AG04449 (cell line): ENCODE data around the gene HIVEP3.

Experiments used
- CTCF ChIA-PET: fragments of 350-600 bp; formaldehyde crosslinking; extraction: SDS; loops from one replicate; lab custom pipeline; 2021; ENCODE audit warnings: antibody characterized with exemption; lab: Yijun Ruan, JAX
- POLR2A ChIA-PET: fragments of 400-600, 350-600 bp; formaldehyde crosslinking; extraction: SDS; loops from one replicate; lab custom pipeline; 2020; ENCODE audit warnings: antibody characterized with exemption, inconsistent platforms; lab: Yijun Ruan, JAX
- DNase-seq: peaks from one replicate; pipeline ENCODE4 v3.0.0-alpha.2; 2010; ENCODE audit warnings: low read depth, low spot score
- H3K4me3 ChIP-seq: 2 replicates; pipeline ENCODE4 v1.5.1; 2011; ENCODE audit warnings: low read depth, mild to moderate bottlenecking, control low read depth, low read length
- CTCF ChIP-seq: IDR thresholded peaks from one replicate; pipeline ENCODE4 v1.5.1; 2011; ENCODE audit warnings: mild to moderate bottlenecking, moderate library complexity, low read length, control low read depth, inconsistent platforms; ENCODE audit not compliant: insufficient read depth; ENCODE audit errors: missing control alignments

The HIVEP3 gene

DNA sequence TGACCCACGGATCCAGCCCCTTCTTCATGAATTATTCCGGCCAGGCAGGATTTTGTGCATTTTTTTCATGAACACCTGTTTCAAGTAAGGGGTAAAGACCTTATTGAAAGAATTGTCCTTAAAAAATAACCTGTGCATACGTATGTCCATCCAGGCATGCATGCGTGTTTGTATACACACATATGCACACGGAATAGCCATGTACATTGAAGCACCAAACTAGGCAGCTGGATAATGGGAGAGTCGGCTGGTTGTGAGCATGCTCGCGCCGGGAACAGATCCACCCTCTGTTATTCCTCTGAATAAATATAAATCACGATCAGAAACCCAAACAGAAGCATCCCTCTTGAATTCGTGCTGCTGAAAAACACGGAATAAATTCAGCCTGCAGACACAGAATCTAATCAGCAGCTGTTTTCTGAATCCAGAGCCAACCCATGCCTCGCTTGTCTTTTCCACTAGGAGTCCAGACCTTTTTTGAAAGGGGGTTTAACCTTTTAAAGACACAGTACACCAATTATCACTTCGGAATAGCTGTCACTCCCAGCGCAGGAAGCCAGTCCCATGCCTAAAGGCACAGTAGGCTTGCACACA lies at the start of gene HIVEP3:
Gene HIVEP3, minus strand, starts transcription at position 473 of the 594 bp plus-strand sequence.
- ChIA-PET POLR2A (no interaction called here), CTCF (interaction anchor here (1.1 to 2.0 kb wide), 4 partner anchors 8 to 345 kb away, joined by 3 to 6 read pairs (median 4); no protein-coding TSS in a partner anchor)
- no peak for DNase-seq
- peak within 1 kb of the TSS; percentile 61 for H3K4me3 ChIP-seq
- TF ChIP-seq CTCF, result peak; percentile 12

DNA sequence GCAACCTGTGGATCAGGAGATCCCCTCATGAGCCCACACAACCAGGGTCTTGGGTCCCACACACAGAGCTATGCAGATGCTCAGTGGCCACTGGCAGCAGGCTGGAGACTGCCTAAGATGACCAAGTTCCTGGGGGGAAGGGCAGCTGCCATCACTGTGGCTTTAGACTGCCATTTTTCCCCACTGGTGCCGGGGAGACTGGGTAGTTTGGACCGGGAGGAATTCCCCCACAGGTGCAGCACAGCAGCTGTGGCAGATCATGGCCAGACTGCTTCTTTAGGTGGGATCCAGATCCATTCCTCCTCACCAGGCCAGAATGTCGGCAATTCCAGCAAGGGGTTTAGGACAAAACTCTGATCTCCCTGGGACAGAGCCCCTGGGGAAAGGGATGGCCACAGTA lies 45.7 kb upstream of the HIVEP3 start:
- ChIA-PET POLR2A (no interaction called here), CTCF (interaction anchor here (0.6 to 1.7 kb wide), 3 partner anchors 10 to 391 kb away, joined by 3 read pairs; no protein-coding TSS in a partner anchor)
- TF ChIP-seq CTCF, result no peak
- H3K4me3 ChIP-seq, result no peak overlapping the region
- DNase-seq, result no peak

DNA sequence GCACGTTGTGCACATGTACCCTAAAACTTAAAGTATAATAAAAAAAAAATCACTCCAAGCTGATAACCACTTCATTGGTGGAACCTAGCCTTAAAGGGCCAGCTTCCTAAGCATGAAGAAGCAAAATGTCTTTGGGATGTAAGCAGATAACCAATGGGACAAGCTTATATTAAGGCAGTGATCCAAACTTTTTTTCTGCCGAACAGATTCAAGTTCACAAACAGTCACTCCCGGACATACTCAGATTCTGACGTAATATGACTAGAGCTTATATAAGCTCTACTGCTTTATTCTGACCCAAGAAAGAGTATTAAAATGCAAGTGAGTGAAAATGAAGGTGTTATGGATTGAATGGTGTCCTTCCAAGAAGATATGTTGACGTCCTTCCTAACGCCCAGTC lies 44.9 kb upstream of the HIVEP3 start:
- POLR2A ChIA-PET, result no interaction called here
- no peak overlapping the region for H3K4me3 ChIP-seq
- DNase-seq, result no peak
- CTCF ChIA-PET, result interaction anchor here (0.6 to 1.7 kb wide), 2 partner anchors 11 to 85 kb away, joined by 3 read pairs; no protein-coding TSS in a partner anchor
- TF ChIP-seq CTCF, result no peak

- no peak for TF ChIP-seq CTCF
- DNase-seq, result no peak
- POLR2A ChIA-PET, result interaction anchor here (0.9 kb wide), 1 partner anchor 77 kb away, joined by 3 read pairs; no protein-coding TSS in a partner anchor
- H3K4me3 ChIP-seq, result no peak overlapping the region
- CTCF ChIA-PET, result interaction anchor here (0.9 to 1.1 kb wide), 2 partner anchors 76 to 215 kb away, joined by 3 to 4 read pairs; no protein-coding TSS in a partner anchor
Observed at GRCh38 chr1:41958015-41958673, 39.4 kb upstream of the HIVEP3 start.

DNA sequence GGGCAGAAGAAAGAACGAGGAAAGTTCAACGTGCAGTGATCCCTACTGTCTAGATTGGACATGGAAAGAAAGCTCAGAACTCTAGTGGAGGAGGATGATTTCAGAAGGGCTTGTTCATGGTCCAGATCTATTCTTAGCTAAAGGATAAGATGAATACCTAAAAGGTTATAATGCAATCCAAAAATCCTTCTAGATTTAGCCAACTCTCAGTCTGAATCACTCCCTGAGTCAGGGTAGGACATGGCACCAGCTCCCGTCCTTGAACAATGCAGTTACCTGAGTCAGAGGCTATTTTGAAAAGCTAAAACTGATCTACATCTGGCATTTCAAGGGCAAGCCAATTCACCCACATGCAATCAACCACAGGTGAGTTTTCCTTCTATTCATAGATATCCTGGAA lies 38.8 kb upstream of the HIVEP3 start:
- H3K4me3 ChIP-seq, result no peak overlapping the region
- no peak for TF ChIP-seq CTCF
- no peak for DNase-seq
- ChIA-PET POLR2A (interaction anchor here (0.9 kb wide), 1 partner anchor 78 kb away, joined by 3 read pairs; no protein-coding TSS in a partner anchor), CTCF (interaction anchor here (0.9 to 1.1 kb wide), 2 partner anchors 77 to 216 kb away, joined by 3 to 4 read pairs; no protein-coding TSS in a partner anchor)
